HG02884 (cell line): ENCODE measurements around the gene WLS.

Experiments used
- ATAC-seq: cut with Tn5 transposase; IDR thresholded peaks from one replicate; pipeline ENCODE4 v1.9.1; 2021; ENCODE audit warnings: mild to moderate bottlenecking, moderate library complexity; ENCODE audit not compliant: unreplicated experiment

The WLS gene

DNA sequence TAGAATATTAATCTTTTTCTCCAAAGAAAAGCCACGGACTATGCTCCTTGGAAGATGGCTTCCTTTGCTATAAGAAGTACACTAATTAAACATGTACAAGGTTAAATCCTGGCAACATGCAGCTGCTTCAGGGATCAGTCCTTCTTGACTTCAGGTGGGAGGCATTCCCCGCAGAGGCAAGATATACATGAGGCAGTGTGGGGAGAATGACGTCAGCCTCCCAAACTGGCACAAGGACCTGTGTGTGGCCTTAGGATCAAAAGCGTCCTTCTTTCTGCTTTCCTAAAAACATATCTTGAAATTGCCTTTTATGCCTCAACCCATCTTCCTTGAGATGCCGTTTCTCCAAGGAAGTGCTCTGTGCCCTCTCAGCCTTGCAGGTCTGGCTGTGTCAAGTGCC is 90.3 kb downstream of the WLS start:
- no peak for ATAC-seq

DNA sequence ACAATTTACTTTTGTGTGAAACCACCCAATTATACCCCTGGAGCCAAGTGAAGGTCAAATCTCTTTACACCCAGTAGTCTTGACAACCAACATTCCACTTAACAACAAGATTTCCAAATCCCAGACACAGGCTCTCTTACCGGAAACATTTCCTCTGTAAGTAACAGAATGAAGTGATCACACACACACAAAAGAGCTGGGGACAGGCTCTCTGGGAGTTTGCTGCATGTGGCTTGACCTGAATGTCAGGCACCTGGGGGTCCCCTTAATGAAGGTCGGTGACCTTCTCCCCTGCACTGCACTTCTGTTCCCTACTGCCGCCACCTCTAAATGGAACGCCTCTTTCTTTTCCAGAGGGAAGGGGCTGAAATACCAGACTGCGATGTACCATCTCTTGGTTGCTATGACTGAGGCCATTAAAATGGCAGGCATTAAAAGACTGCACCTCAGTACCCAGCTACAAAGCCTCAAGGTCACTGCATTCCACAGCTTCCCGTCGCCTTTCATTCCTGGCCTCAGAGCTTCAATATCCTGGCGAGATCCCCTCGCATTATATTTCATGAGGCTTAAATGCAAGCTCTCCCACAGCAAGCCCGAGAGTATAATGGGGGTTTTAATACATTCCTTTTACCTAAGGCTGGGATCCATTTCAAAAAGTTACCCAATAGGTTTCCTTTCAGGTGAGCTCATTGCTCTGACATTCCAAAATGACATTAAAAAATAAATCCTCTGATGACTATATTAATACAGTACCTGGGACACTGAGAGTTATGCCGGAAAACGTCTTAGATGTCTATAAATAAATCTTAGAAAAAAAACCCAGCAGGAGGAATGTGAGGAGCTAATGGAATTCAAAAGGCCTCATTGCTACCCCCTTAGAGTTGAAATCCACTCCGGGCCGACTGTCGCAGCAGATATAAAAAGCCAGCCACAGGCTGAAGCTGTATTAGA is 91.0 kb downstream of the WLS start:
- no peak for ATAC-seq

DNA sequence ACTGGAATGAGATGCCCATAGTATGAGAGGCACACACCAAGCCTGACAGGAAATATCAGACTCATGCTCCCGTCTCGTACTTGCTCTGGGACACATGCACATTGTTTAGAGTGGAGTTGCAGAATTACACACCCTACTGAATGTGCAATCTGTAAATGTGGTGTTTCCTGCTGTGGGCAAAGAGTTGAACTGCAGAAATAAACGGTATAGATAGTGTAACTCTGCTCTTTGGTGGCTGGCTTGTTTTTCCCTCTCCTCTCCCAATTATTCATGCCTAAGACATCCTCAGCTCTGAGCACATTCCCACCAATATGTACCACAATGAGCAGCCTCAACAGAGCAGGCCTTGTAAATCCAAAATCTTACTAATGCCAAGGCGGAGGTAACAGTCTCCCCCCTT is 91.8 kb downstream of the WLS start:
- no peak for ATAC-seq

DNA sequence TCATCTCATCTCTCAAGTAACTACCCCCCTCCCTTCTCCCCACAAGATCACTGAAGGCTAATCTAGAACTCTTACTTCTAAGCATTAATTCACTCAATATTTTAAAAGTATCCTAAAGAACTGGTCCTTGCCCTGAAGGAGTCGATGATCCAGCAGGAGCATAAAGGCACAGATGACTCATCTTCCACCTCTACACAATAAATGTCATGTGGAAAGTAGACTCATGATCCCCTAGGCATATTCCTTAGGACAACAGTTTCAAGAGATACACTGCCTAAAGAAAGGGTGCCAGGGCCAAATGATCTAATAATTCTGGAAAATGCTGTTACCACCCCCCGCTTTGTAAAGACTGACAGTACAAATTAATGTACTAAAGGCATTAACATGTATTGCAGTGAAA is 96.1 kb downstream of the WLS start:
- ATAC-seq: no peak

DNA sequence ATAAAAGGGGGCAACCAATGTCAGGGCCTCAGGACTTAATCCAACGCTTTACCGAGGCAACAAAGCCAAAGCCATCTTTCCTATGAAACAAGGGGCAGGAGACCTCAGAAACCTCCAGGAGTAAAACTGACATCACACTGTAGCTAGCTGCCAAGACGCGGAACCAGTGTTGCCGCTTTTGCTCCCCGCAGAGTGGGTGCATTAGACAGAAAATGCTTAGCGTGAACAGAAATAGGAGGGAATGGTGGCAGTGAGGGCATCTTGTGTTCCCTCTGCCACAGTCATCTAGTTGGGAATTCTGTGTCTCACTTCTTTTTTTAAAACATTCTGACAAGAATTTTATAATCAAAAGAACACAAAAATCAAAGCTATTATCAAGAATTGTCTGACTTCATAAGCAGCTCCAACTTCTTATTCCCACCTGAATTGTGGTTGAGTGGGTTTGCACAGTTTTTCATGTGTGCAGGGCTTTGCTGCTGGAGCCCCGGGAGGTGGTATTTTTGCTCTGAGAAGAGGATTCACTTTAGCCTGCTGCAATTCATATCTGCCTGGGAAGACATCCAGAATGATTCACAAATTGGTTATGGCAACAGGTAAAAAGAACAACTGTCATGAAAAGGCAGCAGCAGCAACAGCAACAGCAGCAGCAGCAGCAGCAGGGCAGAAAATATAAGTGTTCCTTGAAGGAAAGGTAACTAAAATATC is 99.7 kb downstream of the WLS start:
- ATAC-seq: no peak

DNA sequence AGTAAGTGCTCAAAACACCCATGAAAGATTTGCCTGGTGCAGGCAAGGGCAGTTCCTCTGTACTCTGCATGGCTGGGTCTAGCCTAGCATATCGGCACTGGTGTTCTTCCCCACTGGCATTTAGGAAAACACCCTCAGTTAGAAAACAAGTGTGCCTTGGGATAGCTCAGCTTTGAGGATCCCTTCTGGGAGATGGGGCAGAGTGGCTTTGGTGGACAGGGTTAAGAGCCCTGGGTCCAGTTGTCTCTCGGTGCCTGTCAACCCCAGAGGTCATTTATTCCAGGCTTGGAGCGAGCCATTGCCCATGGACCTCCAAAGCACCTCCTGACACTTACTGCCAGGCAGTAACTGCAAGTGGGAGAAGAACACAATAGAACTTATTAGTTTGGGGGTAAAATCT is 101.1 kb downstream of the WLS start:
- no peak for ATAC-seq

DNA sequence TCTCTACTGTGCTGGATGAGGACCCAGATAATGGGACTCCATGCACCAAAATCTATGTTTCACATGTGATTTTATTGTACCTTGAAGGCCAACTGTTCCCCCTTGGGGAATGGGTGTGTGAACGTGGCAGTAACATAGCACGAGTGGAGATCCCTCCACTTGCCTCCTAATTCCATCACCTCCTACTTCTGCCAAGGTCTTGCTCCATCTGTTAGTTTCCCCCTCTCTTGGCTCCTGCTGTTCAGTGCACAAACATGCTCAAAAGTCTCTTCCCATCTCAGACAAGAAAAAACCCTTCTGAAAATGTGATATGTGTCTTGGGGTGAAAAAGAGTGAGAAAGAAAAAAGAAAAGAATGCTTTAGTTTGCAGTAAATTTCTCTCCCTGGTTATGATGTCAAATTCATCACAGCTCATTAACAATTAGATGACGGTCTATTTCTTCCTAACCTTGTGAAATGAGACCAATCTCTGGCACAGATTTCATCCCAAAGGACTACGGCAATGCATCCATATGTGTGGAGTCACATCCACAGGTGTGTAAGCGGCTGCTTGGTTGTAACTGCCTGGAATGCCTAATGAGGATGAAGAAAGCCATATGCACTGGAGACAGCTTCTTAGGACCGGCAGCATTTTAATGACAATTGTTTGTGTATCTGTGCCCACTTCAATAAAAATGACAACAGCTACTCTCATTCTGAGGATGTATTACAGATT is 102.6 kb downstream of the WLS start:
- ATAC-seq: no peak

DNA sequence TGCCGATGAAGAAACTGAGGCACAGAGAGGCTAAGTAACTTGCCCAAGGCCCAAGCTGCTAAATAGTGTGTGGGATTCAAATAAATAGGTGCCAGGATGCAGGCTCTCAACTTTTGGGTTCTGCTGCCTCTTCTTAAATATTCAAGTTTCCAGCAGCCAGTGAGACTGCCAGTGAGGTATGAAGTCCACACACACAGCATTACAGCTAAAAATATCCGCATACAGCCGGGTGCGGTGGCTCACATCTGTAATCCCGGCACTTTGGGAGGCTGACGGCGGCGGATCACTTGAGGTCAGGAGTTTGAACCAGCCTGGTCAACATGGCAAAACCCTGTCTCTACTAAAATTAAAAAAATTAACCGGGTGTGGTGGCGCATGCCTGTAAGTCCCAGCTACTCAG is 103.5 kb downstream of the WLS start:
- no peak for ATAC-seq

DNA sequence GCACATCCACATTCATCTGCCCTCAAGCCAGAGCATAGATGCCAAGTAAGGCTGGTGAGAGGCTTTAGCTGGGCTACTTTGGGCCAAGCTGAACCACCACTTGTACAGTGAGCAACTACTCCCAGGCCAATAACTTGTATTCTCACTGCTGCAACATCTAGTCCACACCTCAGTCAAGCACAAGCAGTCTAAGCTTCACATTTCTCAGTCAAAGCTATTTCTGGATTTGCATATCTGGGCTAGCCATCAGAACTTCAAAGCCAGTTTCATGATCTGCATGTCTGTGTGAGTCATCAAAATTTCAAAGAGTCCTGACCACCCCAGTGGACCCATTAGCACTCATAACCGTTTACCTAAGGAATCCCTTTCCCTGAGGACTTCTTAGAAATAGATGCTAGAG is 104.2 kb downstream of the WLS start:
- no peak for ATAC-seq

DNA sequence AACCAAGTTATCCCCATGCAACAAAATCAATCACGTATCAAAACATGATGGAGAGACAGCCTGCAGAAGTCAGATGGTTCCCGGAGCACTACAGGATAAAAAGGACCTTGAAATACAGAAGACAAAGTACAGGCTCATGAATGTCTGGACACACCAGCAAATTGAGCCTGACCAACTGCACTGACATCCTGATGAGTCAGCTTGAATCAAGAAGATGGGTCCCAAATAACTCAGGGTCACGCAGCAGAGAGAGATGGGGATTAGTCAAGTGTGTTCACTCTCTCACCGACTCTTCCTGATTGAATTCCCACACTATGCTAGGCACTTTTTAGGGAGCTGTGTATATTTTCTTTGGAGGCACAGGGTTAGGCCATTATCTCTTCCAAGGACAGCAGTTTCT is 110.8 kb downstream of the WLS start:
- no peak for ATAC-seq

DNA sequence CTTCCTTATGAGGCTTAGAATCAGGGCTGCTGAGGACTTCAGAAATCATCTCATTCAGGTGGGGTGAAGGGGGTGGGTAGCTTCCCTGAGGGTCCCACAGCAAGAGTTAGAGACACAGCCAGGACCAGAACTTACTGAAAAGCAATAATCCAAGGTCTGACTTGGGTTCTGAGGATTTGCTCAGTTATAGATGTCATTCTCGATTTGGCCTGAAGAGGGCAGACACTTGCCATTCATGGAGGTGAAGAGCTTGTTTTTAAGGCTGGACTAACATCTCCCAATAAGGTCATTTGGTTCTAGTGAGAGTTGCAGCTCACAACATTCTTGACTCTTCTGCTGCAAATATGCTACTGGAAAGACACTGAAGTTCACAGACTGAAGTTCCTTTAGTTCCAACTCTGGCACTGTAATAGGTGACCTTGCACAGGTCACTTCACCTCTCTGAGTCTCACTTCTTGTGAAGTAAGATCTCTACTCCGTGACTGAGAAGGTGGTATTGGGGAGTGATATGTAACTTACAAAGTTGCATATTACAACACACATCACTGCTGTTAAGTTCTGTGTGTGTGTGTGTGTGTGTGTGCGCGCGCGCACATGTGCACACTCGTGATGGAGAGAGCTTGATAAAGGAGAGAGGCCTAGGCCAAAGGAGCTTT is 112.1 kb downstream of the WLS start:
- peak; percentile 71 for ATAC-seq

DNA sequence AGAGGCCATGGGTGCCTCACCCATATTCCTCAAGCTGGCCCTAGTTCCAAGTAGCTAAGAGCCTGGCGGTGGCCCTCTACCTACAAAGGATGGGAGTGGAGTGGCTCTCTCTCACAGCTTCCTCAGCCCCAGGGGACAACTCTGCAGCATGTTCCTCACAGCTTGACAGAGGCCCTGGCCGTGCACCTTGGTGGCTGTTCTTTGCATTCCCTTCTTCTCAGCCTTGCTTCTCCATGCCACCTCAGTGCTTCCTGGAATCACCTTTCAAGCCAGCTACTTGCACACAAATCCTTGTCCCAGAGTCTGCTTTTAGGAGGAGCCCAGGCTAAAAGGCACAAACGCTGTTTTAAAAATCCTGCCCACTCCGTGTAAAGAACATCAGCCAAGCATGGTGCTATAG is 112.9 kb downstream of the WLS start:
- ATAC-seq: no peak

DNA sequence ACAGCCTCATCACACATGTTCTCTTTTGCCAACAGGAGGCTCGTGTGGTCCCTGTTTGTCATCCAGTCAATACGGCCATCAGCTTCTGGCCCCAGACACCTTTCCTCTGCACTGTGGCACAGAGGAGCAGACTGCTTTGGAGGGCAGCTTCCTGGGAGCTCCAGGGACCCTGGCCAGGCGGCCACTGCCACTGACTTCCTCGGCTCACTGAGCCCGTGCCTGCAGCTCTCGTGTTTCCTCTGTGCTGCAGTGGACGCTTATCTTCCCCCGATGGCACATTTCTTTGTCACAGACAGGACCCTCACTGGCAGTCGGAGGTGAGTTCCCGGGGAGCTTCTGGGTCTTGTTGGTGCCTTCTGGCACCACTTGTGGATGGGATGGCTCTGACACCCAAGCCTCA is 114.9 kb downstream of the WLS start:
- ATAC-seq: no peak

DNA sequence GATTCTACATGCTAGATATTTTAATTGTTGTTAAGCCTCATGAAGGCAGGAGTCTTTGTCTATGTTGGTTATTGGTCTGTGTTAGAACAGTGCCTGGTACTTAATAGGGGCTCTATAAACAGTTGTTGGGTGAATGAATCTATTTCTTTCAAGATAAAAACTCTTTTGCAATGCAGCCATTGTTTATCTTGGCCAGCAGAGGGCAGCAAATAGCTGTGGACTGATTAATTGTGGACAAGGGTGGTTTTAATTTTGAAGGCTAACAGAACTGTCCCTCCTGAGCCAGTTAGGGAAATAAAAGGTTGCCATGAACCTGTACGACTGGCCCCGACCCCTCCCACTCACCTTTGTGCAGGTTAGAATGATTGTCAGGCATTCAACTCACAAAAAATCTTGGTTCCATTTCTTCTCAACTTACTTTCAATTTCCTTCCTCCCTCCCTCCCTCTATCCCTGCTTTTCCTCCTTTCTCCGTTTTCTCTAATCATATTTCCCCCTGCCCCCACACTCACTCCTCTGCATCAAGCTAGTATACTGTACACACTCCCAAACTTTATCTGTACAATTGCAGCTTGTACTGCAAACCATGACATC is 115.6 kb downstream of the WLS start:
- no peak for ATAC-seq

DNA sequence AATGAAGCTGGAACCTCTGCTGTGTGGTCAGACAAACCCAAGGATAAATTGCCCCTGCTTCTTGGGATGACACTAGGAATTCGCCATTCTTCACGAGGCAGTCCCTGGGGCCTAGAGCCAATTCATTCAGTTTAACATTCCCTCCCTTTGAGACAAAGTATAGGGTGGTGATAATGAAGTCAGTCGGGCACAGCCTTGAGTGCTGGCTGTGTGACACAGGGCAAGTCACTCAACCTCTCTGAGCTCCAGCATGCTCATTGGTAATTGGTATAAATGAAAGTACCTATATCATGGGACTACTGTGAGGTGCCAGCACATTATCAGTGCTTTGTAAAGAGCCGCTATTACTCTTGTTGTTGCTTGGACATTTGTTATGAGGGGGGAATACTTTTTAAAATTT is 117.0 kb downstream of the WLS start:
- no peak for ATAC-seq

DNA sequence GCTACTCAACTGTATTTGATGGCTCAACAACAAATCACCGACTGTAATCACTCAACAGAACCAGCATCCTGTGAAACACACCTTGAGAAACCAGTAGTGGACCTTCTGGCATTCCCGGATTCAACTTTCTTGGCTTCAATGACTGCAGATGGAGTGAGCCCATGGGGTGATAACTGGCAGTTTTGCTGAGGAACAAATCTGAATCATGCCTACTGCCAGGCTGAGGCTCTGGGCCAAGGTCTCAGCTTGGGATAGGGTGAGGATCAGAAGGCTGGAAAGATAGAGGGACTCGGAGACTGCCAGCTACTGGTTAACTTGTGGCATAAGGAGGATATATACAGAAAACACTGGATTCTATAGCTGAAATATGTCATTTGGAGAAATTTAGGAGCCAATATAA is 118.4 kb downstream of the WLS start:
- no peak for ATAC-seq

DNA sequence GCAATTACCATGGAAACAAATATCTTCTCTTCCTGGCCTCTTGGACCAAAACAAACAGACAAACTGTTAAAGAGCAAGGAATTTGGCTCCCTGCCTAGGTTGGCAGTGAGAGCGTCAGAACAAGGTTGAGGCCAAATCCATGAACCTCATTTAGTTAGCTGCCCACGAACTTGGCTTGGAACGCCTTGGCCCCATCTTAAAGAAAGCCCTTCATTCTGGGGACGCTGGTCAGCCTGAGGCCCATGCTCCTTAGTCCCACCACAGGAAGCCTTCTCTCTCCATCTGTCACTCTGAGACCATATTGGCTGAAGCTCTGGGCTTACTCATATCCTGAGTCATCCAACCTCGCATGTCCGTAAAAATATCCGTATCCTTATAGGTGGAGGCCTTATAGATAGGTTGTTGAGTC is 119.5 kb downstream of the WLS start:
- ATAC-seq: no peak

DNA sequence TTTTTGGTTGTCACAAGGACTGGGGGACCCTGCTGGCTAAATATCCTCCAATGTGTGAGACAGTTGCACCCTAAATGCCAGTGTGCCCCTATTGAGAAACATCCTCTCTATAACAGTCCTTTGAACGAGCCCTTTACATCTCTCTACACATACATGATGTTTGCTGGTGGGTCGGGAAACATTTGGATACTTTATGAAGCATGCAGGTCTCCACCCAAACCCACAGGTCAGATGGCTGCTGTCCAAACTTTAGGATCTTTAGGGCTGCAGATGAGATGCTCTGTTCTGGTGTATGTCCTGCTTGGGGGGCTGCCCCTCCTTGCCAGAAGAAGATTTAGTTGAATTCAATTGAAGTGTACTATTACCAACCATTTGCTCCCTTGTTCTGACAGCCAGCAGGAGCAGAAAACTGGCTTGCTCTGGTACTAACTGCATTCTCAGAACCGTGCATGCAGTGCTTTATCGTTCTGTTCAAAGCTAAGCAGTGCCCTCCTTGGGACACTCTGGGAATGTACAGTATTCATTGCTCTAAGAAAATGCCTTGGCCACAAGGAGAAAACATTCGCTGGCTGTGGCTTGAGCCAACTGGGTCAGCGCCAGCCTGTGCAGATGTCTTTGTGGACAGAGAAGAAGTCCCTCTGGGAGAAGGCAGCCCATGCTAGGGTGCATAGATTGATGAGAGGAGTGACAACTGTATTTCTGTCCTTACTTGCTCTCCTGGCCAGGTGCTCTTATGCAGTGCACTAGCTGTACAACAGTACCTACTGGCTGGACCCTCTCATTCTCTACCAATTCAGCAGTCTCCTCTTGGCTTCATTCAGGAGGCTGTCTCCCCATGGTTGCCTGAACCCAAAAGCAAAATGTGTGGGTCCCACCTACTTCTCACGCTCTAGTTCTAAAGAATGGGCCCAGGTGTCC is 120.5 kb downstream of the WLS start:
- no peak for ATAC-seq

DNA sequence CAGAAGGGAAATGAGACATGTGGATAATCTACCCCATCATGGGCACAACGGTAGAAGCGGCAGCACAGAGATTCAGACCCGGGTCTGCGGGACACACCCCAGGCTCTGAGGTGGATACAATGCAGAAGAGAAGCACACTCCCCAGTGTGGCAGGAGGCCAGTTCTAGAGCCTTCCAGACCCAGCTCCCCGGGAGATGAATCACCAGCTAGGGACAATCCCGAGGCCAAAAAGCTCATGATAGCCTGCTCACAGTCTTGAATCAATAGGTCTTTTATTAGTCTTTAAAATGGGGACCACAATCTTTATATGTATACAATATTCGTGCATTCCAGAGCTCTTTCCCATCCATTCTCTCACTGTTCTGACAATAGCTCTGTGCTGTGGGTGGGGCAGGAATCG is 124.6 kb downstream of the WLS start:
- ATAC-seq: no peak
